GM11168 (cell line): Measurements from ENCODE around the gene TSPAN5.

ENCODE experiments used
- in situ Hi-C: fragments of 300-500 bp; cut with MboI; formaldehyde crosslinking; loops from one replicate; pipeline ENCODE4 v1.12.0; 2022; ENCODE audit warnings: low sequenced_read_pairs; ENCODE audit not compliant: unreplicated experiment

The TSPAN5 gene

DNA sequence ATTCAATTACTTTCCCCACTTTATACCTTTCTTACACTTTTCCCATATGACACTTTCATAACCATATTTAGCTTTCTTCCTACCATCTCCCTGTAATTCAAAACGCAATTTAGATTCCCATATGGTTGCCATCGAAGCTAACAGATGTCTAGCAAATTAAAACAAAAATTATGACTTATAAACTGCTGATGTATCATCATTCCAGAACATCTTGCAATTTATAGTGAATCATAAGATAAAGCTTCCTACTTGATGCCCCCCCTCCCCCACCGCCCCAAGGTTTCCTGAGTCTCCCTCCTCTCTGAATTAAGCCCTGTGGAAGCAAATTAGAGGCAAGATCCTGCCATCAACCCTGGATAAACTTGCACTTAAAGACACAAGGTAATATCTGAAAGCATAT, 5.4 kb downstream of the TSPAN5 start:
- in situ Hi-C loops: no loop called here

DNA sequence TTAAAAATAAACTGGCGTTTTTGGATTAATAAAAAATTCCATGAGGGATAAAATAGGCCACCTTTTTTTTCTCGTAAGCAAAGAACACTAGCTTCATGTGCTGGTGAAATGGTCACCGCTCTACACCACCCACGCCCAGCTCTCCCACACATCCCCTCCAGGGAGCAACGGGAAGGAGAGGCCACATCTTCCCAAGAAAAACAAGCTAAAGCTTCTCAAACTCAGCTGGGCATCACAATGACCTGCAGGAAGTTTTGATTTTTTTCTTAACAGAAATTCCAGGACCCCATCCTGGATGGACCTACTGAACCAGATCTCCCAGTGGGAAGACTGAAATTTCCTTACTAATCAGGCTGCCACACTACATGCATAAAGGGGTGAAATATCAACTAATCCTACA, 9.8 kb downstream of the TSPAN5 start:
- in situ Hi-C loops: no loop called here

- in situ Hi-C loops: no loop called here
Measured at GRCh38 chr4:98646422-98646821, 12.0 kb downstream of the TSPAN5 start.

DNA sequence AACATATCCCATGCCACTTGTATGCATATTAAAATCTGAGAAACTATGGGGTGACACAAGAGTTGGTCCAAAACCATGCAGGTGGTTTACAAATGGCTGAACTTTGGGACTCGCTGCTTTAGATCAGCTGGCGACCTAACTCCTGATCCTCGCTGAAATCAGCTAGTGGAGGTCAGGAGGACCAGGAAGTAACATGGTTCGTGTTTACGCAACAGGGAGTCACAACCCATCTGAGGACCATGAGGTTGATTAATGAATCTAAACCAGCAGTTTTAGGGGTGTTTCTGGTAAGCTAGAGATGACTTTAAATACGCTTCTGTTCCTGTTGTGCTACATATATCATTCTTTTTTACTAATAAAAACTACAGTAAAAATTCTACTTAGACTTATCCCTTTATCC, 12.9 kb downstream of the TSPAN5 start:
- in situ Hi-C loops: no loop called here

DNA sequence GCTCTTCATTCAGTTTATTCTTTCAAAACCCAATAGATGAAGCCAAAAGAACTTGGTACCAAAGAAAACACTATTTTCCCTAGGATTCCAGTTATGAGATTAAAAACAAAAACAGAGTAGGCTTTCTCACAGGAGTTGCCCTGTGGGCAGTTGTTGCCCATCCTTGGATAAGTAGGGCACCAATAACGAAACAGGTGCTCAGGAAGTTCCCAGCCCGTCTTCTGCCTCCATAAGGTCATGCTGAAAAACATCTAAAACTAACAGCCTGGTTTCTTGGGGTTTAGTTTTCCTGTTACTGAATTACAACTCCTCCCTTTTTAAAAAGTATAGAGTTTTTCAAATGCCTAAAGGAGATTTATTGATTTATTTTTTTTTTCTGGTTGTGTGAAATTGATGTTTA, 14.7 kb downstream of the TSPAN5 start:
- in situ Hi-C loops: no loop called here

GRCh38 chr4:98642991-98643426, 15.4 kb downstream of the TSPAN5 start:
- in situ Hi-C loops: no loop called here

- in situ Hi-C loops: no loop called here
Measured at GRCh38 chr4:98641906-98642668, 16.3 kb downstream of the TSPAN5 start.

DNA sequence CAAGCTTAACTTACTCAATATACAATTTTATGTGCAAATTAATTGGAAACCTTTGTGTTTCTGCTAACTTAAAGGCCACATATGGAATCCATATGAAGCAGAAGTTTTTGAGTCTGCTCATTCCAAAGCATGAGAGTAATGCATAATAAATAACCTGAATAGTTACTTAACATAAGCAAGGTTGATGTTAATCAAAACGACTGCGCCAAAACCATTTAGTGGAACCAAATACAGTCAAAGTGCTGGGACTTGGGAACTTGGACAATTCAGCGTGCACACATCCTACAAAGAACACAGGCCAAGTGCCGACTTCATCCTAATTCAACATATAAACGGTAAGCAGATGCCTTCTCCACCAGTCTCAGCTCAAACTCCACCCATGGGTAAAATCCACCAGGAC, 17.0 kb downstream of the TSPAN5 start:
- in situ Hi-C loops: no loop called here

DNA sequence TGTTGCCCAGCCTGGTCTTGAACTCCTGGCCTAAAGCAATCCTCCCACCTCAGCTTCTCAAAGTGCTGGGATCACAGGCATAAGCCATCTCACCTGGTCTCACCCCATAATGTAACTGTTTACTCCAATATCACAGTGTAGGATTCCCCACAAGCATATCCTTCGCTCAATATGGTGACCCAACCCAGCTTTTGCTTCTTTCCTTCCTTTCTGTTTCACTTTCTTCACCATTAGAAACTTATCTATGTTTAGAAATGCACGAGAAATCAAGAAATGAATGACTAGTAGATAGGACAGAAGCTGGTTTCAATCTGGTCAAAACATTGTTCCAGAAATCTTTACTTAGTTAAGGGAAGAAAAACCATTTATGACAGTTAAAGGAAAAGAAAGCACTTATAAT, 18.9 kb downstream of the TSPAN5 start:
- in situ Hi-C loops: no loop called here

DNA sequence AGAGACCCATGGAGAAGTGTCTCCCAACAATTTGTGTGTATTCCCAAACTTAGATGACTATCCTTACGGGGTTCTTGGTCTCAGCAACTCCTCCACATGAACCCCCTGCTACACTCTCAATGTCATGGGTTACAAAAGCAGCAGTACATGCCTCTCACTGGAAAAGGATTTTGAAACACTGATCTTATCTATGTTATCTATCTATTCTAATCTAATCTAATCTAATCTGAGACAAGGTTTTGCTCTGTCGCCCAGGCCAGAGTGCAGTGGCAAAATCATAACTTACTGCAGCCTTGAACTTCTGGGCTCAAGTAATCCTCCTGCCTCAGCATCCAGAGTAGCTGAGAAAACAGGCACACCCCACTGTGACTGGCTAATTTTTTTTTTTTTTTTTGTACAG, 19.3 kb downstream of the TSPAN5 start:
- in situ Hi-C loops: no loop called here

GRCh38 chr4:98638661-98639060, 19.8 kb downstream of the TSPAN5 start:
- in situ Hi-C loops: no loop called here

DNA sequence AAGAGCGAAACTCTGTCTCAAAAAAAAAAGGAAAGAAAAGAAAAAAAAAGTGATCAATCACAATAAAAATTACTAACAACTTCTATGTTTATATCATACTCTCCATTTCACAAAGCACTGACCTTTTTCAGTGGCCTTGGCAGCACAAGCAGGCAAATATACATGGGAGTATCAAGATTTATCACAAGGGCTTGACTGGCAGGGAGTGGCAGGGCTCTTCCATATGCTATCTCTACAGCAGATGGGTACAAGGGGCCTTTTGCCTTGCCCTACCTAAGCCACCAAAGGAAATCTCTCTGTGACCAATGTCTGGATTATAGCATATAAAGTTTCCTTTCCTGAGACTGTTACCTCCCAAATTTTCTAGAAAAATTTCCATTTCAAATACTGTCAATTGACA, 24.4 kb downstream of the TSPAN5 start:
- in situ Hi-C loops: no loop called here

DNA sequence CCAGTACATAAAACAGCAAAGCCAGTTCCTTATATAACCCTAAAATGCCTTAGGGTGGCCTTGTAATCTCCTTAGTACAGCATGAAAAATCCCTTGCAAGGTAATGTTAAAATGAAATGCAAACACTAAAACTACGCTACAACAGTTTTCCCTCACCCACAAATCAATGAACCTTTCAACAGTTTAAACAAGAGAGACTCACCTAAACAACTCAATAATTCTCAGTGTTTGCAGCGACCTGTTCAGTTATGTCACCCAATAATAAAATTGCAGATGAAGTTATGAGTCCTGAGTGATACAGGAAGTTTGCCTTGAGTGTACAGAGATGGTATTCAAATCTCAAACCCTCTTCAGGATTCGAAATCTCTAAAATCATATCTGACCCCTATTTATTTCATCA, 25.3 kb downstream of the TSPAN5 start:
- in situ Hi-C loops: no loop called here

- in situ Hi-C loops: no loop called here
Measured at GRCh38 chr4:98632258-98632657, 26.2 kb downstream of the TSPAN5 start.

GRCh38 chr4:98631506-98631905, 26.9 kb downstream of the TSPAN5 start:
- in situ Hi-C loops: no loop called here

DNA sequence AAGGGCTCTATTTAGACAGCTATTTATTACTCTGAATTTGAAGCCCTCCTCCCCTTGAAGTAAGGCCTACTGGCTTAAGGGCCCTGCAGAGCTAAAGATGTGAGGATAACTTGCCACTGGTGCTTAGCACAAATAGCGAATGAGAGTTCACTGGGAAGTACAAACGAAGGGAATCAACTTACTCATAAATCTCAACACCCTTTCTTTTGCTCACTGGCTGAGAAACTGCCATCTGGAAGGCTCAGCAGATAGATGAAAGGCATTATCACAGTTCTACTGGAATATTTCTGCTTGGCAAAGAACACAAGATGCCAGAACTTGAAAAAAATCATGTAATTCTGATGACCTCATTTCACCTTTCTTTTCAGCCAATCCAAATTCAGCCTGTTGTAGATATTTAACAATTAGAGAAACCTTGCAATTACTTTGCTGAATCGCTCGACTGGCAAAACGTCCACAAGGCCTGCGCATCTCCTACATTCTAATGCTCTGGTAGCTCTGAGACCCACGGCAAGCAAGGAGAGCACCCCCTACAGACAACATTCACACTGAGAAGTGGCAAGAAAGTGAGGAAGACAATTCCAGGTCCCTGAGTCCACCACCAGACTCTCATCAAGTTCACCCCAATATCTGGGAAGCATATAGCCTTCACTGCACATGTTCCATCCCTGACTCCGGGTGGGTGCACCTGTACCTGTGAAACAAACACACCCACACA, 27.5 kb downstream of the TSPAN5 start:
- in situ Hi-C loops: no loop called here

DNA sequence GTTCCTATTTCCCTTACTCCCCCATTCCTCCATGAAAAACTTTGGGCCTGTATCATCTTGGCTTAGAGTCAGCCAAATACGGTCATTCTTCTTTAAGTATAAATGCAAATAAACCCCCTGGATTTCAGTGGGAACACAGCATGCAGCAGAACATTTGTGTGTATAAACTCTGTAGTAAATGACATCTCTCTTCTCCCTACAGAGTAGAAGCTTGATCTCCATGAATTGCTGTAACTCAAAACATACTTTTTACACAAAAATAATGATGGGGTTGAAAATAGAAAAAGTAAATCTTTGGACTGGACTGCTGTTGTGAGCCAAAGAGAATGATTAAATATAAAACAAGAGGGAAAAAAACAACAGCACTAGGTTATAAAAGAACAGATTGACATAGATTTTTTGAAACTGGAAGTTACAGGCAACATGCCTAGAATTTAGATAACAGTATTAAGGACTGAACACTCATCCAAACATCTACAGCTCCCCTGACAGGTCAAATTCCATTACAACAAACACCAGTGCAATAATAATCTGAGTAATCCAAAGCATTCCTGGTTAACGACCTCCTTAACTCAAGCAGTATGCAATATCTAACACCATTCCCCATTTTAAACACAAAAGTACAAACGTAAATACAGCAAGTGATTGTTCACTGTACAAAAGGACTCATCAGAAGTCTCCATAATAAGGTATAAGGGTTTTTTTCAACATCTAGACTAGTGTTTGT, 30.7 kb downstream of the TSPAN5 start:
- in situ Hi-C loops: no loop called here

DNA sequence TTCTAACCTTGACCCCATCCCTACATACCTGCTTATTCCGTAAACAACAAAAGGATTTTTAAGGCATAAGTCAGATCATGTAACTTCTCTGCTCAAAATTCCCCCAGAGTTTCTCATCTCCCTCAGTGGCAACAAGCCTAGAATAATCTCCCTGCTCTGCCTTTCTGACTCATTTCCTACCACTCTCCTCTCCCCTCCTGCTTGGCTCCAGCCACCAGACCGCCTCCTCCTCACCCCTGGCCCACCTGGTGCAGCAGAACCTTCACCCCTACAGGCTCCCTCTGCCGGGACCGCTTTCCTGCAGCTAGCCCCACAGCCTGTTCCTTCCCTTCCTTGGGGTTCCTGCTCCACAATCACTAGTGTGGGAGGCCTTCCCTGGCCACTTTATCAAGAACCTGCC, 32.1 kb downstream of the TSPAN5 start:
- in situ Hi-C loops: no loop called here

GRCh38 chr4:98625920-98626319, 32.5 kb downstream of the TSPAN5 start:
- in situ Hi-C loops: no loop called here

- in situ Hi-C loops: no loop called here
Measured at GRCh38 chr4:98625399-98625798, 33.0 kb downstream of the TSPAN5 start.

- in situ Hi-C loops: no loop called here
Measured at GRCh38 chr4:98624642-98625041, 33.8 kb downstream of the TSPAN5 start.
